H9 (cell line): ENCODE results near the gene ATP5PB. TPM values are rescaled to one million over a fixed set of nuclear protein-coding genes. Genes with fewer than 3 reads are reported as not detected.

Experiments
- DNase-seq: peaks from one replicate; pipeline ENCODE4 v3.0.0-alpha.2; 2017
- H2AFZ ChIP-seq: one replicate; pipeline ENCODE4 v1.6.1; 2013; ENCODE audit warnings: mild to moderate bottlenecking, low read length, control low read depth, moderate library complexity
- H2AK5ac ChIP-seq: 2 replicates; pipeline ENCODE4 v1.6.1; 2013; ENCODE audit warnings: low read length, control low read depth, mixed read lengths; ENCODE audit not compliant: insufficient read length
- H2BK120ac ChIP-seq: one replicate; pipeline ENCODE4 v1.6.1; 2013; ENCODE audit warnings: low read depth, mild to moderate bottlenecking, low read length, control low read depth, inconsistent platforms; ENCODE audit not compliant: poor library complexity, severe bottlenecking
- H2BK12ac ChIP-seq: 2 replicates; pipeline ENCODE4 v1.6.1; 2013; ENCODE audit warnings: low read length, control low read depth, mixed read lengths, low read depth; ENCODE audit not compliant: insufficient read length
- H2BK15ac ChIP-seq: 2 replicates; pipeline ENCODE4 v1.6.1; 2013; ENCODE audit warnings: low read depth, low read length, control low read depth
- H2BK20ac ChIP-seq: one replicate; pipeline ENCODE4 v1.6.1; 2013; ENCODE audit warnings: low read depth, mild to moderate bottlenecking, low read length, control low read depth, inconsistent platforms; ENCODE audit not compliant: poor library complexity, severe bottlenecking
- H2BK5ac ChIP-seq: 2 replicates; pipeline ENCODE4 v1.6.1; 2013; ENCODE audit warnings: low read length, control low read depth, mixed read lengths; ENCODE audit not compliant: insufficient read length
- H3K14ac ChIP-seq: 2 replicates; pipeline ENCODE4 v1.6.1; 2013; ENCODE audit warnings: low read length, control low read depth; ENCODE audit not compliant: insufficient read depth
- H3K18ac ChIP-seq: 2 replicates; pipeline ENCODE4 v1.6.1; 2013; ENCODE audit warnings: low read depth, mild to moderate bottlenecking, mixed read lengths, low read length, control low read depth; ENCODE audit not compliant: insufficient read length
- H3K23ac ChIP-seq: 2 replicates; pipeline ENCODE4 v1.6.1; 2013; ENCODE audit warnings: low read length, control low read depth, mixed read lengths, low read depth; ENCODE audit not compliant: insufficient read length
- H3K23me2 ChIP-seq: 2 replicates; pipeline ENCODE4 v1.6.1; 2013; ENCODE audit warnings: low read depth, mild to moderate bottlenecking, mixed read lengths, low read length, control low read depth; ENCODE audit not compliant: insufficient read length, poor library complexity, severe bottlenecking
- H3K27ac ChIP-seq: 2 replicates; pipeline ENCODE4 v1.5.1; 2013; ENCODE audit warnings: low read length, control low read depth, mixed read lengths, low read depth; ENCODE audit not compliant: insufficient read length
- H3K27me3 ChIP-seq: 2 replicates; pipeline ENCODE4 v1.6.1; 2013; ENCODE audit warnings: low read length, control low read depth, inconsistent platforms; ENCODE audit not compliant: insufficient read depth
- H3K4ac ChIP-seq: 2 replicates; pipeline ENCODE4 v1.6.1; 2013; ENCODE audit warnings: low read depth, mild to moderate bottlenecking, control low read depth, inconsistent platforms, low read length, moderate library complexity
- H3K4me1 ChIP-seq: 2 replicates; pipeline ENCODE4 v1.6.1; 2013; ENCODE audit warnings: low read length, control low read depth, inconsistent platforms; ENCODE audit not compliant: insufficient read depth
- H3K4me2 ChIP-seq: 2 replicates; pipeline ENCODE4 v1.6.1; 2013; ENCODE audit warnings: low read length, control low read depth, mixed read lengths; ENCODE audit not compliant: insufficient read length, insufficient read depth
- H3K56ac ChIP-seq: 2 replicates; pipeline ENCODE4 v1.6.1; 2013; ENCODE audit warnings: low read depth, mild to moderate bottlenecking, mixed read lengths, low read length, control low read depth; ENCODE audit not compliant: insufficient read length
- H3K79me1 ChIP-seq: 2 replicates; pipeline ENCODE4 v1.6.1; 2013; ENCODE audit warnings: low read depth, mild to moderate bottlenecking, moderate library complexity, low read length, control low read depth, inconsistent platforms; ENCODE audit not compliant: insufficient read depth, poor library complexity, severe bottlenecking
- H3K79me2 ChIP-seq: 2 replicates; pipeline ENCODE4 v1.6.1; 2013; ENCODE audit warnings: low read length, control low read depth, inconsistent platforms; ENCODE audit not compliant: insufficient read depth
- H3K9ac ChIP-seq: 2 replicates; pipeline ENCODE4 v1.6.1; 2013; ENCODE audit warnings: low read length, control low read depth, mixed read lengths; ENCODE audit not compliant: insufficient read length; ENCODE audit errors: extremely low read depth
- H3K9me3 ChIP-seq: one replicate; pipeline ENCODE4 v1.6.1; 2013; ENCODE audit warnings: low read depth, low read length, inconsistent platforms; ENCODE audit not compliant: control insufficient read depth
- H3T11ph ChIP-seq: one replicate; pipeline ENCODE4 v1.6.1; 2013; ENCODE audit warnings: mild to moderate bottlenecking, low read length, control low read depth, inconsistent platforms
- H4K20me1 ChIP-seq: one replicate; pipeline ENCODE4 v1.6.1; 2013; ENCODE audit not compliant: control insufficient read depth, insufficient read length, insufficient read depth
- H4K5ac ChIP-seq: 2 replicates; pipeline ENCODE4 v1.6.1; 2013; ENCODE audit warnings: low read depth, mild to moderate bottlenecking, mixed read lengths, low read length, control low read depth; ENCODE audit not compliant: insufficient read length
- H4K8ac ChIP-seq: replicated peaks from 2 replicates; pipeline ENCODE4 v1.6.1; 2013; ENCODE audit warnings: low read length, control low read depth, mixed read lengths, low read depth; ENCODE audit not compliant: insufficient read length
- H4K91ac ChIP-seq: 2 replicates; pipeline ENCODE4 v1.6.1; 2013; ENCODE audit warnings: low read depth, mild to moderate bottlenecking, moderate library complexity, mixed read lengths, low read length, control low read depth; ENCODE audit not compliant: insufficient read length
- H3K27ac Mint-ChIP-seq, 3 experiments: 2 replicates in 2 of 3; 3 replicates in 1 of 3; pipeline ENCODE4 v1.8.0; 2020 to 2021; ENCODE audit warnings: mixed read lengths in 3 of 3, mild to moderate bottlenecking in 1 of 3, moderate library complexity in 1 of 3
- H3K27me3 Mint-ChIP-seq: 2 replicates; pipeline ENCODE4 v1.8.0; 2021; ENCODE audit warnings: low read depth, mild to moderate bottlenecking, moderate library complexity, mixed read lengths
- H3K36me3 Mint-ChIP-seq, 3 experiments: 2 replicates in 2 of 3; 3 replicates in 1 of 3; pipeline ENCODE4 v1.8.0; 2020 to 2021; ENCODE audit warnings: low read depth in 3 of 3, mixed read lengths in 3 of 3; ENCODE audit not compliant: insufficient read depth in 1 of 3
- H3K4me1 Mint-ChIP-seq, 2 experiments: 2 replicates each; pipeline ENCODE4 v1.8.0; 2020; ENCODE audit warnings: mixed read lengths in 2 of 2
- H3K4me3 Mint-ChIP-seq, 2 experiments: 2 replicates in 1 of 2; 3 replicates in 1 of 2; pipeline ENCODE4 v1.8.0; 2020 to 2021; ENCODE audit warnings: mild to moderate bottlenecking in 2 of 2, mixed read lengths in 2 of 2, moderate library complexity in 1 of 2
- H3K9me3 Mint-ChIP-seq, 2 experiments: 2 replicates in 1 of 2; 3 replicates in 1 of 2; pipeline ENCODE4 v1.8.0; 2020; ENCODE audit warnings: mild to moderate bottlenecking in 2 of 2, mixed read lengths in 2 of 2, moderate library complexity in 1 of 2
- CTCF ChIP-seq: fragments of 200-600 bp; sonication (generic); conservative IDR thresholded peaks from 3 replicates; pipeline ENCODE4 v1.8.0; 2021; ENCODE audit warnings: antibody characterized with exemption, mild to moderate bottlenecking
- total RNA-seq: library from RNA; stranded (reverse); gene quantifications from 2 replicates; pipeline ENCODE4 v1.2.1, GENCODE V29; 2021

Gene ATP5PB
- total RNA-seq, 1 experiment from 2014 or later: 250 TPM

DNA sequence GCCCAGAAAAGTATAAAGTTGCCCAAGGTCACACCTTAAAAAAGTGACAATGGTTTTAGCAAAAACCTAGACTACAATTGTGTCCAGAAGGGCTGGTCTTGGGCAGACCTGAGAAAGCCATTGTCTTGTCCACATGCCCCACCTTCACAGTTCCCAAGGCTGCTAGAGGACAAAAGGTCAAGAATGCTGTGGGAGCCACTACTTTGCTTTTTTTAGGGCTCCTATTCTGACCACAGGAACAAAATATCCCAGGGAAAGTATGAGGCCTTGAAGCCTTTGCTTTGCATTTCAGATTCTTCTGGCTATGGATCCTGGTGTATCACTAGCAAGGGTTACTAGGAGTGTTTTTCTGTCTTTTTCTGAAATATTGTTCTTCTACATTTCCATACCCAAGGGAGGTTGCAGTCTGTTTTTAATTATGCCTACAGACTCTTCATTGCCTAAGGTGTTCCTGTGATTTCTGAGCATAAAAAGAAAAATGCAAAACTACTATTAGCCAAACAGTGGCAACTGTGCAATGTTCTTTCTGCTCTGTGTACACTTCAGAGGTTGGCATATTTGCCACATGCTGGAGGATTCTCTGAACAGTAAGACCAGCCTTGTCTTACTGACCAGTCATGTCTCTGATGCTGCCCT lies 35.2 kb downstream of the ATP5PB start:
- Histone ChIP-seq H3K79me1 (no peaks in the 10 kb centered on the region), H4K91ac (no peak overlapping the region), H3K79me2 (no peaks in the 10 kb centered on the region), H3K56ac (no peak overlapping the region), H4K5ac (no peak overlapping the region), H3K27me3 (no peaks in the 10 kb centered on the region), H2BK12ac (no peak overlapping the region), H2AFZ (no peak overlapping the region), H3K14ac (no peak overlapping the region), H3K9me3 (no peaks in the 10 kb centered on the region), H2BK15ac (no peak overlapping the region), H3K27ac (no peak overlapping the region), H3K9ac (no peak overlapping the region), H3K4ac (no peak overlapping the region), H3K4me2 (no peak overlapping the region), H3K4me1 (no peaks in the 10 kb centered on the region), H3T11ph (no peak overlapping the region), H4K8ac (no peak overlapping the region), H3K18ac (no peak overlapping the region), H2BK20ac (no peak overlapping the region), H3K23ac (no peak overlapping the region), H4K20me1 (no peaks in the 10 kb centered on the region), H2BK120ac (no peak overlapping the region), H3K23me2 (no peaks in the 10 kb centered on the region), H2BK5ac (no peak overlapping the region), H2AK5ac (no peak overlapping the region)
- TF ChIP-seq CTCF: no peak
- Mint-ChIP-seq H3K27me3 (no peaks in the 10 kb centered on the region), H3K27ac (no peak overlapping the region), H3K36me3 (no peaks in the 10 kb centered on the region), H3K4me1 (no peaks in the 10 kb centered on the region), H3K9me3 (no peaks in the 10 kb centered on the region), H3K4me3 (no peak overlapping the region)
- DNase-seq: no peak
